HCT116 (cell line): Measurements from ENCODE around the gene ADGRG1. TPM values are rescaled to one million over a fixed set of nuclear protein-coding genes. Genes with fewer than 3 reads are reported as not detected.

Experiments
- ATAC-seq: fragments of 200-7000 bp; cut with Tn5 transposase; 2 replicates; pipeline ENCODE4 v1.9.1; 2020; ENCODE audit warnings: mild to moderate bottlenecking, moderate library complexity
- BruUV-seq: library from RNA; stranded (reverse); fragments of 400-500 nt; replicated peaks from 2 replicates; lab custom pipeline; 2021; lab: Mats Ljungman, UMichigan
- CTCF ChIA-PET: fragments of 300-600 bp; sonication (Branson Sonifier 250); formaldehyde crosslinking; loops from one replicate; lab custom pipeline; 2021; ENCODE audit warnings: antibody characterized with exemption; lab: Charles Lee
- POLR2A ChIA-PET: fragments of 300-600, 350-600 bp; sonication (Branson Sonifier 250); formaldehyde crosslinking; loops from one replicate; lab custom pipeline; 2021; ENCODE audit warnings: antibody characterized with exemption; lab: Charles Lee
- RAD21 ChIA-PET, 2 experiments: fragments of 300-600 bp; sonication (Branson Sonifier 250); formaldehyde crosslinking; loops; one replicate each; lab custom pipeline; 2023; ENCODE audit warnings: low total read pairs in 2 of 2; ENCODE audit not compliant: uncharacterized antibody in 2 of 2, unreplicated experiment in 2 of 2, low non-redundant PET in 1 of 2; lab: Charles Lee
- DNase-seq: peaks from one replicate; pipeline ENCODE4 v3.0.0-alpha.2; 2010; ENCODE audit warnings: low read depth, low spot score
- H2AFZ ChIP-seq: fragments of 200-600 bp; shearing (Covaris generic), sonication (generic); 2 replicates; pipeline ENCODE4 v1.6.1; 2017; ENCODE audit warnings: low read depth, mixed run types, mixed read lengths, antibody characterized with exemption, low read length; ENCODE audit not compliant: poor library complexity, severe bottlenecking
- H3K27ac ChIP-seq: 2 replicates; pipeline ENCODE4 v1.5.1; 2012; ENCODE audit warnings: low read depth, low read length
- H3K27me3 ChIP-seq: fragments of 200-600 bp; sonication (generic); 2 replicates; pipeline ENCODE4 v1.6.1; 2016; ENCODE audit warnings: mixed run types, low read length, mixed read lengths; ENCODE audit not compliant: insufficient read depth
- H3K36me3 ChIP-seq, 2 experiments: fragments of 200-500 bp in 1 of 2; fragments of 200-600 bp in 1 of 2; sonication (Bioruptor generic) in 1 of 2; sonication (generic) in 1 of 2; 2 replicates each; pipeline versions ENCODE4 v1.5.1 to v1.6.1; 2014 to 2016; ENCODE audit warnings: low read length in 2 of 2, inconsistent platforms in 1 of 2, mixed read lengths in 1 of 2, mixed run types in 1 of 2; ENCODE audit not compliant: insufficient read depth in 2 of 2, control insufficient read depth in 1 of 2
- H3K4me1 ChIP-seq, 2 experiments: fragments of 200-600 bp in 1 of 2; sonication (generic) in 1 of 2; 2 replicates each; pipeline versions ENCODE4 v1.5.1 to v1.6.1; 2012 to 2017; ENCODE audit warnings: low read length in 2 of 2, inconsistent platforms in 1 of 2, mild to moderate bottlenecking in 1 of 2, mixed read lengths in 1 of 2, mixed run types in 1 of 2, moderate library complexity in 1 of 2; ENCODE audit not compliant: insufficient read depth in 2 of 2, control insufficient read depth in 1 of 2
- H3K4me2 ChIP-seq: fragments of 200-600 bp; sonication (generic); 2 replicates; pipeline ENCODE4 v1.6.1; 2017; ENCODE audit warnings: mixed run types, low read length, mixed read lengths
- H3K4me3 ChIP-seq, 2 experiments: fragments of 200-600 bp in 1 of 2; sonication (generic) in 1 of 2; replicated peaks in 1 of 2; 2 replicates each; pipeline ENCODE4 v1.5.1; 2011 to 2016; ENCODE audit warnings: low read length in 2 of 2, control low read depth in 1 of 2, low read depth in 1 of 2, mild to moderate bottlenecking in 1 of 2, mixed read lengths in 1 of 2, mixed run types in 1 of 2
- H3K79me2 ChIP-seq: fragments of 200-600 bp; sonication (generic); 2 replicates; pipeline ENCODE4 v1.6.1; 2017; ENCODE audit warnings: mild to moderate bottlenecking, mixed run types, low read length, moderate library complexity, mixed read lengths; ENCODE audit not compliant: insufficient read depth
- H3K9ac ChIP-seq: fragments of 200-600 bp; sonication (generic); 2 replicates; pipeline ENCODE4 v1.6.1; 2016; ENCODE audit warnings: low read length, mixed read lengths
- H3K9me2 ChIP-seq: fragments of 200-600 bp; sonication (generic), shearing (Covaris generic); 2 replicates; pipeline ENCODE4 v1.6.1; 2017; ENCODE audit warnings: mixed run types, mild to moderate bottlenecking, moderate library complexity; ENCODE audit not compliant: insufficient read depth
- H3K9me3 ChIP-seq, 2 experiments: fragments of 200-500 bp in 1 of 2; fragments of 200-600 bp in 1 of 2; sonication (Bioruptor generic) in 1 of 2; sonication (generic) in 1 of 2; 2 replicates each; pipeline ENCODE4 v1.6.1; 2014 to 2017; ENCODE audit warnings: low read length in 2 of 2, mixed read lengths in 2 of 2, inconsistent platforms in 1 of 2, low read depth in 1 of 2, mild to moderate bottlenecking in 1 of 2, mixed run types in 1 of 2, moderate library complexity in 1 of 2; ENCODE audit not compliant: control insufficient read depth in 1 of 2, insufficient read depth in 1 of 2
- H4K20me1 ChIP-seq: fragments of 200-600 bp; sonication (generic), shearing (Covaris generic); 2 replicates; pipeline ENCODE4 v1.6.1; 2017; ENCODE audit warnings: mixed run types, mild to moderate bottlenecking, moderate library complexity; ENCODE audit not compliant: insufficient read depth
- CBX3 ChIP-seq: IDR thresholded peaks from 2 replicates; pipeline ENCODE4 v1.6.1; 2012; ENCODE audit warnings: low read depth
- CEBPB ChIP-seq: IDR thresholded peaks from 2 replicates; pipeline ENCODE4 v1.6.1; 2012; ENCODE audit warnings: low read depth
- ELF1 ChIP-seq: IDR thresholded peaks from 2 replicates; pipeline ENCODE4 v1.6.1; 2012; ENCODE audit warnings: low read depth, borderline replicate concordance
- POLR2A ChIP-seq: IDR thresholded peaks from 2 replicates; pipeline ENCODE4 v1.7.0; 2011; ENCODE audit warnings: borderline replicate concordance; ENCODE audit not compliant: insufficient read depth, insufficient read length; ENCODE audit errors: extremely low read depth
- SRF ChIP-seq: IDR thresholded peaks from 2 replicates; pipeline ENCODE4 v1.6.1; 2012; ENCODE audit warnings: low read depth
- ZFX ChIP-seq: fragments of 450-650 bp; IDR thresholded peaks from 2 replicates; pipeline ENCODE4 v1.6.1; 2017
- ZNF274 ChIP-seq: fragments of 200-500 bp; sonication (Bioruptor generic); IDR thresholded peaks from 2 replicates; pipeline ENCODE4 v1.6.1; 2014; ENCODE audit warnings: mild to moderate bottlenecking, low read depth, low read length, inconsistent platforms
- intact Hi-C: fragments of 100-400 bp; cut with micrococcal nuclease; formaldehyde crosslinking; loops from 2 replicates; pipeline ENCODE4 v1.10.0; 2022
- total RNA-seq: library from RNA; stranded (reverse); gene quantifications from one replicate; pipeline ENCODE4 v1.2.1, GENCODE V29; 2021; ENCODE audit not compliant: unreplicated experiment
- TF ChIP-seq, protein P1 (sequence below): IDR thresholded peaks from 2 replicates; pipeline ENCODE4 v1.6.1; 2012
- TF ChIP-seq, protein P2 (sequence below), 3 experiments: fragments of 200-600 bp in 1 of 3; sonication (generic) in 1 of 3; IDR thresholded peaks in 2 of 3; conservative IDR thresholded peaks in 1 of 3; 2 replicates each; pipeline ENCODE4 v1.5.1; 2012 to 2017; ENCODE audit warnings: low read depth in 2 of 3, low read length in 2 of 3, antibody characterized with exemption in 1 of 3, borderline replicate concordance in 1 of 3, control low read depth in 1 of 3, mild to moderate bottlenecking in 1 of 3, mixed read lengths in 1 of 3, mixed run types in 1 of 3, moderate library complexity in 1 of 3; ENCODE audit not compliant: insufficient read depth in 1 of 3
- TF ChIP-seq, protein P3 (sequence below): IDR thresholded peaks from 2 replicates; pipeline ENCODE4 v1.6.1; 2012
- TF ChIP-seq, protein P4 (sequence below): IDR thresholded peaks from 2 replicates; pipeline ENCODE4 v1.6.1; 2011; ENCODE audit warnings: mild to moderate bottlenecking, low read length, moderate library complexity; ENCODE audit not compliant: insufficient replicate concordance; ENCODE audit errors: extremely low read depth

Gene ADGRG1
- total RNA-seq, 1 experiment from 2014 or later = 36.4 TPM

DNA sequence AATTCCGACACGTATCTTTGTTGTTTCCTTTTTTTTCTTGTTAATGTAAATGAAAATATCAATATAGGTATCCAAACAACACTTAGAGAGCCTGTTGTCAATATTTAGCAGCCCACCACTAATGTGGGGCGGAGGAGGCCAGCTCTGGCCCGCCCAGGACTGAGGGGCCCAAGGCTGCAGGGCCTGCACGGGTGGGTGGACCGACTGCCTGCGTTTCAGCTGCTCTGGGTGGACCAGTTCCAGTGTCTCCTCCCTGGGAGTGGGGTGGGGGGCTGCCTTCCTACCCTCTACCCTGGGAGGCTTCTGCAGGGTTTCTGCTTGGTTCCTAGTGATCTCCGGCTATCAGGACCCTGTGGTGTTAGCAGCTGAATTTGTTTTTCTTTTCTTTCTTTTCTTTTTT, 15.9 kb upstream of the ADGRG1 start:
- Histone ChIP-seq H3K36me3 (no peaks in the 10 kb centered on the region), H4K20me1 (no peaks in the 10 kb centered on the region), H3K27me3 (no peaks in the 10 kb centered on the region), H3K9ac (no peak overlapping the region), H3K4me3 (no peak overlapping the region), H3K9me2 (no peaks in the 10 kb centered on the region), H3K27ac (no peak overlapping the region), H3K4me2 (no peak overlapping the region), H3K9me3 (no peaks in the 10 kb centered on the region), H3K4me1 (no peaks in the 10 kb centered on the region), H3K79me2 (no peaks in the 10 kb centered on the region), H2AFZ (no peak overlapping the region)
- RAD21 ChIA-PET = no interaction called here
- ATAC-seq (no peak), DNase-seq (no peak)
- no TSS peak for BruUV-seq
- no peak for TF ChIP-seq ELF1
- TF ChIP-seq POLR2A = no peak
- TF ChIP-seq, protein P1, sequence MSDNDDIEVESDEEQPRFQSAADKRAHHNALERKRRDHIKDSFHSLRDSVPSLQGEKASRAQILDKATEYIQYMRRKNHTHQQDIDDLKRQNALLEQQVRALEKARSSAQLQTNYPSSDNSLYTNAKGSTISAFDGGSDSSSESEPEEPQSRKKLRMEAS = no peak
- TF ChIP-seq CBX3 = no peak
- CTCF ChIA-PET = no interaction called here
- POLR2A ChIA-PET = no interaction called here
- intact Hi-C loops = no loop called here

DNA sequence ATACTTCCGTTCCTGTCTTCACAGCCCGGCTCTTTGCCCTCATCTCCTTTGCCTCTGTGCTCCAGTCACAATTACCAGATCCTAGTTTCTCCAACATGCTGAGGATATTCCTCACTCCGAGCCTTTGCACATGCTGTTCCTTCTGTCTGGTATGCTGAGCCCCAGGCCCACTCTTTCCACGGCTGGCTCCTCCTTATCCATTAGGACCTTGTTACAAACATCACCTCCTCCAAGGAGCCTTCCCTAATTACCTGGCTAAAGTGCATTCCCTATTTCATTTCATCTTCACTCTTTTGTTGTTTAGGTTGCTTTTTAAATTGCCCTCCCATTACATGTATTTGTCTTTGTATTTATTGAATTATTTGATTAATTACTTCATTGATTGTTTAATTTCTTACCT, 14.9 kb upstream of the ADGRG1 start:
- no peaks in the 10 kb centered on the region for H3K79me2 ChIP-seq
- no peaks in the 10 kb centered on the region for H3K9me3 ChIP-seq
- H3K36me3 ChIP-seq = no peaks in the 10 kb centered on the region
- ChIA-PET CTCF (no interaction called here), RAD21 (no interaction called here), POLR2A (interaction anchor here (0.6 kb wide), 1 partner anchor 8 kb away, joined by 3 read pairs; no protein-coding TSS in a partner anchor)
- no peak overlapping the region for H3K27ac ChIP-seq
- H4K20me1 ChIP-seq = no peaks in the 10 kb centered on the region
- intact Hi-C loops = no loop called here
- H3K4me3 ChIP-seq = no peak overlapping the region
- DNase-seq (no peak), ATAC-seq (no peak)
- no peaks in the 10 kb centered on the region for H3K27me3 ChIP-seq
- no peak overlapping the region for H3K9ac ChIP-seq
- H3K9me2 ChIP-seq = no peaks in the 10 kb centered on the region
- no TSS peak for BruUV-seq
- no peak overlapping the region for H2AFZ ChIP-seq
- H3K4me1 ChIP-seq = peaks cover 0 to 2% of the 10 kb centered on the region in 2 experiments; a peak in 1 of 4 replicates
- no peak overlapping the region for H3K4me2 ChIP-seq
- TF ChIP-seq, protein P2, sequence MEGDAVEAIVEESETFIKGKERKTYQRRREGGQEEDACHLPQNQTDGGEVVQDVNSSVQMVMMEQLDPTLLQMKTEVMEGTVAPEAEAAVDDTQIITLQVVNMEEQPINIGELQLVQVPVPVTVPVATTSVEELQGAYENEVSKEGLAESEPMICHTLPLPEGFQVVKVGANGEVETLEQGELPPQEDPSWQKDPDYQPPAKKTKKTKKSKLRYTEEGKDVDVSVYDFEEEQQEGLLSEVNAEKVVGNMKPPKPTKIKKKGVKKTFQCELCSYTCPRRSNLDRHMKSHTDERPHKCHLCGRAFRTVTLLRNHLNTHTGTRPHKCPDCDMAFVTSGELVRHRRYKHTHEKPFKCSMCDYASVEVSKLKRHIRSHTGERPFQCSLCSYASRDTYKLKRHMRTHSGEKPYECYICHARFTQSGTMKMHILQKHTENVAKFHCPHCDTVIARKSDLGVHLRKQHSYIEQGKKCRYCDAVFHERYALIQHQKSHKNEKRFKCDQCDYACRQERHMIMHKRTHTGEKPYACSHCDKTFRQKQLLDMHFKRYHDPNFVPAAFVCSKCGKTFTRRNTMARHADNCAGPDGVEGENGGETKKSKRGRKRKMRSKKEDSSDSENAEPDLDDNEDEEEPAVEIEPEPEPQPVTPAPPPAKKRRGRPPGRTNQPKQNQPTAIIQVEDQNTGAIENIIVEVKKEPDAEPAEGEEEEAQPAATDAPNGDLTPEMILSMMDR (IDR thresholded peaks at IDR 0.05 in 2 of 3, conservative IDR thresholded peaks at IDR 0.05 in 1 of 3; ENCODE audit: borderline replicate concordance in 1 of 3, insufficient read depth in 1 of 3, low read depth in 2 of 3, low read length in 2 of 3) = no peak
- TF ChIP-seq ZFX (no peak), ELF1 (no peak), CEBPB (no peak), POLR2A (no peak), SRF (no peak), ZNF274 (no peak), CBX3 (no peak)
- TF ChIP-seq, protein P3, sequence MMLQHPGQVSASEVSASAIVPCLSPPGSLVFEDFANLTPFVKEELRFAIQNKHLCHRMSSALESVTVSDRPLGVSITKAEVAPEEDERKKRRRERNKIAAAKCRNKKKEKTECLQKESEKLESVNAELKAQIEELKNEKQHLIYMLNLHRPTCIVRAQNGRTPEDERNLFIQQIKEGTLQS = no peak
- TF ChIP-seq, protein P4, sequence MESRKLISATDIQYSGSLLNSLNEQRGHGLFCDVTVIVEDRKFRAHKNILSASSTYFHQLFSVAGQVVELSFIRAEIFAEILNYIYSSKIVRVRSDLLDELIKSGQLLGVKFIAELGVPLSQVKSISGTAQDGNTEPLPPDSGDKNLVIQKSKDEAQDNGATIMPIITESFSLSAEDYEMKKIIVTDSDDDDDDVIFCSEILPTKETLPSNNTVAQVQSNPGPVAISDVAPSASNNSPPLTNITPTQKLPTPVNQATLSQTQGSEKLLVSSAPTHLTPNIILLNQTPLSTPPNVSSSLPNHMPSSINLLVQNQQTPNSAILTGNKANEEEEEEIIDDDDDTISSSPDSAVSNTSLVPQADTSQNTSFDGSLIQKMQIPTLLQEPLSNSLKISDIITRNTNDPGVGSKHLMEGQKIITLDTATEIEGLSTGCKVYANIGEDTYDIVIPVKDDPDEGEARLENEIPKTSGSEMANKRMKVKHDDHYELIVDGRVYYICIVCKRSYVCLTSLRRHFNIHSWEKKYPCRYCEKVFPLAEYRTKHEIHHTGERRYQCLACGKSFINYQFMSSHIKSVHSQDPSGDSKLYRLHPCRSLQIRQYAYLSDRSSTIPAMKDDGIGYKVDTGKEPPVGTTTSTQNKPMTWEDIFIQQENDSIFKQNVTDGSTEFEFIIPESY = no peak
- TF ChIP-seq, protein P1 = no peak
